ENCODE measurements around the gene RALGPS2.

- TF ChIP-seq CTCF (conservative IDR thresholded peaks at IDR 0.05; ENCODE audit: low read depth, low read length) (no peak), EZH2 (IDR thresholded peaks at IDR 0.05; ENCODE audit: borderline replicate concordance, low read depth, low read length, poor library complexity, severe bottlenecking) (no peak)
These were observed 93.4 kb downstream of the RALGPS2 start for GRCh38 chr1:178818416-178818815.

Data from A673 (cell line).